ENCODE measurements around the gene LCP1. TPM values are rescaled to one million over a fixed set of nuclear protein-coding genes. Genes with fewer than 3 reads are reported as not detected.

LCP1 gene
- total RNA-seq, 1 donor from 2014 or later, result 8.3 TPM

- TF ChIP-seq CTCF (IDR thresholded peaks at IDR 0.05; ENCODE audit: unreplicated experiment), result no peak
- no peak for DNase-seq (ENCODE audit: low spot score, unreplicated experiment)
- Mint-ChIP-seq H3K4me1 (ENCODE audit: low read depth) (peaks cover 10% of the 10 kb centered on the region), H3K4me3 (ENCODE audit: low read depth) (no peak overlapping the region), H3K9me3 (ENCODE audit: low read depth) (no peaks in the 10 kb centered on the region), H3K27ac (peak overlapping the region; percentile 41), H3K27me3 (no peaks in the 10 kb centered on the region), H3K36me3 (ENCODE audit: insufficient read depth) (no peaks in the 10 kb centered on the region)
Measured at GRCh38 chr13:46170687-46171086, 11.3 kb downstream of the LCP1 start.

- H3K36me3 Mint-ChIP-seq (ENCODE audit: insufficient read depth), result no peaks in the 10 kb centered on the region
- H3K4me1 Mint-ChIP-seq (ENCODE audit: low read depth), result peaks cover 10% of the 10 kb centered on the region
- no peak for DNase-seq (ENCODE audit: low spot score, unreplicated experiment)
- no peaks in the 10 kb centered on the region for H3K9me3 Mint-ChIP-seq (ENCODE audit: low read depth)
- TF ChIP-seq CTCF (IDR thresholded peaks at IDR 0.05; ENCODE audit: unreplicated experiment), result no peak
- no peaks in the 10 kb centered on the region for H3K27me3 Mint-ChIP-seq
- no peak overlapping the region for H3K27ac Mint-ChIP-seq
- no peak overlapping the region for H3K4me3 Mint-ChIP-seq (ENCODE audit: low read depth)
Measured at GRCh38 chr13:46170268-46170667, 11.7 kb downstream of the LCP1 start.

- Mint-ChIP-seq H3K36me3 (ENCODE audit: insufficient read depth) (no peaks in the 10 kb centered on the region), H3K4me3 (ENCODE audit: low read depth) (no peak overlapping the region), H3K4me1 (ENCODE audit: low read depth) (peaks cover 10% of the 10 kb centered on the region), H3K27ac (no peak overlapping the region), H3K9me3 (ENCODE audit: low read depth) (no peaks in the 10 kb centered on the region), H3K27me3 (no peaks in the 10 kb centered on the region)
- no peak for DNase-seq (ENCODE audit: low spot score, unreplicated experiment)
- no peak for TF ChIP-seq CTCF (IDR thresholded peaks at IDR 0.05; ENCODE audit: unreplicated experiment)
Measured at GRCh38 chr13:46169758-46170157, 12.2 kb downstream of the LCP1 start.

GRCh38 chr13:46168783-46169182, 13.2 kb downstream of the LCP1 start:
- no peaks in the 10 kb centered on the region for H3K9me3 Mint-ChIP-seq (ENCODE audit: low read depth)
- no peak for TF ChIP-seq CTCF (IDR thresholded peaks at IDR 0.05; ENCODE audit: unreplicated experiment)
- no peak overlapping the region for H3K27ac Mint-ChIP-seq
- H3K27me3 Mint-ChIP-seq, result no peaks in the 10 kb centered on the region
- no peak for DNase-seq (ENCODE audit: low spot score, unreplicated experiment)
- H3K4me1 Mint-ChIP-seq (ENCODE audit: low read depth), result peaks cover 13% of the 10 kb centered on the region
- no peak overlapping the region for H3K4me3 Mint-ChIP-seq (ENCODE audit: low read depth)
- H3K36me3 Mint-ChIP-seq (ENCODE audit: insufficient read depth), result no peaks in the 10 kb centered on the region

- Mint-ChIP-seq H3K4me1 (ENCODE audit: low read depth) (peaks cover 14% of the 10 kb centered on the region), H3K27me3 (no peaks in the 10 kb centered on the region), H3K4me3 (ENCODE audit: low read depth) (no peak overlapping the region)
Measured at GRCh38 chr13:46168341-46168740, 13.6 kb downstream of the LCP1 start.

More at GRCh38 chr13:46168341-46168740, 13.6 kb downstream of the LCP1 start:
- H3K27ac Mint-ChIP-seq, result no peak overlapping the region
- no peak for DNase-seq (ENCODE audit: low spot score, unreplicated experiment)
- H3K9me3 Mint-ChIP-seq (ENCODE audit: low read depth), result no peaks in the 10 kb centered on the region
- no peaks in the 10 kb centered on the region for H3K36me3 Mint-ChIP-seq (ENCODE audit: insufficient read depth)
- TF ChIP-seq CTCF (IDR thresholded peaks at IDR 0.05; ENCODE audit: unreplicated experiment), result no peak

Data from progenitor cell of endocrine pancreas (in vitro differentiated cells).